HG02938 (cell line): ENCODE data around the gene PRR9.

Experiments
- ATAC-seq: cut with Tn5 transposase; IDR thresholded peaks from one replicate; pipeline ENCODE4 v1.9.1; 2021; ENCODE audit warnings: mild to moderate bottlenecking, moderate library complexity; ENCODE audit not compliant: unreplicated experiment

The PRR9 gene

DNA sequence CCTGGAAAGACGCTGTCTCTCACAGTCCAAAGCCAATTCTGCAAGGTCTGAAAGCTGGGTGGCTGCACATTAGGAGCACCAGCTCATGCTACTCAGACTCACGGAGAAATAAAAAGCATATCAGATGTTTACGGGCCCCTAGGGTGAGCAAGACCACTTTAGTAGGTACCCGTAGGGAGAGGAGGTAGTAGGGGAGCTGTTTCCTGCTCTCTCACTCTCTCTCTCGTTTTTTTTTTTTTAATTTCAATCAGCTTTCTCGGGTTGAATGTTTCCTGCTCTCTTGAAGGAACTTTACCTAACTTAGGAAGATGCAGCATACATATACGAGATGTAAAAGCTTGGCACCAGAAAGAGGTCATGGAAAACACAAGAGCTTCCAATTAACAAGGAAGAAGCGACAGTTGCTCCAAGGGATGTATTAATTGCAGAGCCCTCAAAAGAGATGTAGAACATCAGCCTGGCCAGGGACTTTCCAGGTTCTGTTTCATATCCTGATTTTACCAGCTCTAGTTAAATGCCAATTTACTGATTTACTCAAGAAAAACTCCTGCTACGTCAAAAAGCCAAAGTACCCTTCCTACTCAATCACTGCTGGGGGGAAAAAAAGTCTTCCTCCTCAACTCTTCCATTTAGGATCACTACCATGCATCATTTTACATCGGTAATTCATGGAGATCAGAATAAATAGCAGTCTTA, 45.2 kb downstream of the PRR9 start:
- ATAC-seq: no peak

DNA sequence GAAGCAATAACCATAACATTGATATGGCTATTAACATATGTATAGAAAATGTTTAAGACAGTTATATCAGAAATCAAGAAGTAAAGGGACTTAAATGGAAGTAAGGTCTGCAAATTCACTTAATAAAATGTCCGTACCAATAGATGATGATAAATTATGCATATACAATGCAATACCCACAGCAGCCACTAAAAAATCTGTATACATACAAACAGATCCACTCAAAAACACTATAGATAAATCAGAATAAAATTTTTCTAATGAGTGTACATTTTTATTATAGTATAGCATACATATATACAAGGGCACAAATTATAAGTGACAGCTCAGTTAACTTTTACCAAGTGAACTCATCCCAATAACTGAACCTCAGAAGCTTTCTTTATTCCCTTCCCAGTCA, 48.1 kb downstream of the PRR9 start:
- ATAC-seq: no peak
